Fibroblast of lung (primary cell): ENCODE data around the gene ARHGEF26.

ENCODE experiments used
- CTCF ChIP-seq, 2 donors: IDR thresholded peaks in 1 of 2; conservative IDR thresholded peaks in 1 of 2; 1 replicate in 1 of 2; 2 replicates in 1 of 2; pipeline ENCODE4 v1.5.1; 2011 to 2012; ENCODE audit warnings: low read length in 2 of 2, control low read depth in 1 of 2, inconsistent platforms in 1 of 2, low read depth in 1 of 2, mild to moderate bottlenecking in 1 of 2
- EZH2 ChIP-seq: IDR thresholded peaks from 2 replicates; pipeline ENCODE4 v1.5.1; 2012; ENCODE audit warnings: low read length, control low read depth, mild to moderate bottlenecking; ENCODE audit errors: missing control alignments

- no peak for TF ChIP-seq CTCF (conservative IDR thresholded peaks at IDR 0.05 in 1 of 2, IDR thresholded peaks at IDR 0.05 in 1 of 2; ENCODE audit: low read depth in 1 of 2, low read length in 2 of 2)
- no peak for TF ChIP-seq EZH2
Observed at GRCh38 chr3:154194877-154195276, 73.7 kb downstream of the ARHGEF26 start.
